DND-41 (cell line): Measurements from ENCODE around the gene MBD1.

ENCODE experiments used
- ATAC-seq: fragments of 200-7000 bp; cut with Tn5 transposase; 3 replicates; pipeline ENCODE4 v1.9.1; 2021; ENCODE audit warnings: low read depth; ENCODE audit not compliant: insufficient read depth
- DNase-seq: peaks from one replicate; pipeline ENCODE4 v3.0.0-alpha.2; 2020
- H2AFZ ChIP-seq: 2 replicates; pipeline ENCODE4 v1.6.0; 2012; ENCODE audit warnings: low read depth, low read length
- H3K27ac ChIP-seq: 2 replicates; pipeline ENCODE4 v1.5.1; 2012; ENCODE audit warnings: low read length, inconsistent platforms
- H3K27me3 ChIP-seq: fragments of 200-600 bp; sonication (generic); 2 replicates; pipeline ENCODE4 v1.6.0; 2012; ENCODE audit warnings: low read length, mild to moderate bottlenecking, inconsistent platforms; ENCODE audit not compliant: insufficient read depth, poor library complexity
- H3K36me3 ChIP-seq: 2 replicates; pipeline ENCODE4 v1.5.1; 2012; ENCODE audit warnings: low read length, inconsistent platforms; ENCODE audit not compliant: insufficient read depth
- H3K4me1 ChIP-seq: 2 replicates; pipeline ENCODE4 v1.5.1; 2012; ENCODE audit warnings: mild to moderate bottlenecking, low read length; ENCODE audit not compliant: insufficient read depth
- H3K4me2 ChIP-seq: 2 replicates; pipeline ENCODE4 v1.6.0; 2012; ENCODE audit warnings: mild to moderate bottlenecking, moderate library complexity, low read length, inconsistent platforms; ENCODE audit not compliant: insufficient read depth
- H3K4me3 ChIP-seq, 2 experiments: fragments of 200-600 bp in 1 of 2; shearing (Covaris generic) in 1 of 2; 2 replicates each; pipeline ENCODE4 v1.5.1; 2012 to 2016; ENCODE audit warnings: inconsistent platforms in 2 of 2, low read length in 2 of 2, mild to moderate bottlenecking in 2 of 2, low read depth in 1 of 2, moderate library complexity in 1 of 2
- H3K79me2 ChIP-seq: 2 replicates; pipeline ENCODE4 v1.6.0; 2012; ENCODE audit warnings: low read length, inconsistent platforms; ENCODE audit not compliant: insufficient read depth
- H3K9ac ChIP-seq: 2 replicates; pipeline ENCODE4 v1.6.0; 2012; ENCODE audit warnings: low read depth, mild to moderate bottlenecking, inconsistent platforms, low read length, moderate library complexity
- H3K9me3 ChIP-seq: 2 replicates; pipeline ENCODE4 v1.5.1; 2012; ENCODE audit warnings: low read length, moderate library complexity, mild to moderate bottlenecking, inconsistent platforms; ENCODE audit not compliant: insufficient read depth, severe bottlenecking
- H4K20me1 ChIP-seq: 2 replicates; pipeline ENCODE4 v1.6.0; 2012; ENCODE audit warnings: low read length; ENCODE audit not compliant: insufficient read depth
- EZH2 ChIP-seq: IDR thresholded peaks from 3 replicates; pipeline ENCODE4 v1.6.1; 2012; ENCODE audit warnings: borderline replicate concordance, low read depth, mild to moderate bottlenecking, moderate library complexity, low read length, inconsistent platforms; ENCODE audit not compliant: severe bottlenecking
- TF ChIP-seq, protein P1 (sequence below): IDR thresholded peaks from 2 replicates; pipeline ENCODE4 v1.5.1; 2012; ENCODE audit warnings: borderline replicate concordance, low read length, moderate library complexity, mild to moderate bottlenecking; ENCODE audit not compliant: poor library complexity, severe bottlenecking; ENCODE audit errors: extremely low read depth

MBD1 gene

GRCh38 chr18:50307738-50308470 lies 26.6 kb upstream of the MBD1 start:
- Histone ChIP-seq H3K36me3 (no peaks in the 10 kb centered on the region), H3K4me1 (peaks cover 17% of the 10 kb centered on the region), H3K4me2 (peak overlapping the region; percentile 79), H3K27ac (peak overlapping the region; percentile 65), H4K20me1 (no peaks in the 10 kb centered on the region), H3K9ac (peak overlapping the region; percentile 43), H2AFZ (peak overlapping the region; percentile 72), H3K27me3 (no peaks in the 10 kb centered on the region), H3K79me2 (no peaks in the 10 kb centered on the region), H3K9me3 (peaks cover 5% of the 10 kb centered on the region), H3K4me3 (peak overlapping the region; percentile 14 to 65; a peak in 3 of 4 replicates)
- peak; percentile 90 for DNase-seq
- peak; percentile 100 for ATAC-seq
- TF ChIP-seq, protein P1, sequence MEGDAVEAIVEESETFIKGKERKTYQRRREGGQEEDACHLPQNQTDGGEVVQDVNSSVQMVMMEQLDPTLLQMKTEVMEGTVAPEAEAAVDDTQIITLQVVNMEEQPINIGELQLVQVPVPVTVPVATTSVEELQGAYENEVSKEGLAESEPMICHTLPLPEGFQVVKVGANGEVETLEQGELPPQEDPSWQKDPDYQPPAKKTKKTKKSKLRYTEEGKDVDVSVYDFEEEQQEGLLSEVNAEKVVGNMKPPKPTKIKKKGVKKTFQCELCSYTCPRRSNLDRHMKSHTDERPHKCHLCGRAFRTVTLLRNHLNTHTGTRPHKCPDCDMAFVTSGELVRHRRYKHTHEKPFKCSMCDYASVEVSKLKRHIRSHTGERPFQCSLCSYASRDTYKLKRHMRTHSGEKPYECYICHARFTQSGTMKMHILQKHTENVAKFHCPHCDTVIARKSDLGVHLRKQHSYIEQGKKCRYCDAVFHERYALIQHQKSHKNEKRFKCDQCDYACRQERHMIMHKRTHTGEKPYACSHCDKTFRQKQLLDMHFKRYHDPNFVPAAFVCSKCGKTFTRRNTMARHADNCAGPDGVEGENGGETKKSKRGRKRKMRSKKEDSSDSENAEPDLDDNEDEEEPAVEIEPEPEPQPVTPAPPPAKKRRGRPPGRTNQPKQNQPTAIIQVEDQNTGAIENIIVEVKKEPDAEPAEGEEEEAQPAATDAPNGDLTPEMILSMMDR: no peak
- no peak for TF ChIP-seq EZH2

DNA sequence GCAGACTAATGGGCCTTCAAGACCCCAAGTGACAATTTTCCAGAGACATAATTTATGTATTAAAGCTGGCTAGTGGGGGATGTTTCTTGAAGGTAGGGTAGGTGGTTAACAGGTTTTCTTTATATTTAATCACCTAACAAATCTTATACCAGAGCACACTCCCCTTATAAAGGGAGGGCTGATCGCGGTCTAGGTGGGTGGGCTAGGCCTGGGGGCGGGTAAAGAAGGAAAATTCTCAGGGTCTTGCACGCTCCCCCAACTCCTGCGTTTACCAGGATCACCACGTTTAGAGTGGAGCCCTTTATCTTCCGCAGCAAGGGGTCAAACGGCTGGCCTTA lies 26.0 kb upstream of the MBD1 start:
- Histone ChIP-seq H3K9ac (peak overlapping the region; percentile 43), H3K27me3 (no peaks in the 10 kb centered on the region), H3K36me3 (no peaks in the 10 kb centered on the region), H3K4me2 (peak overlapping the region; percentile 79), H3K4me3 (peak overlapping the region; percentile 14 to 65; a peak in 3 of 4 replicates), H4K20me1 (no peaks in the 10 kb centered on the region), H3K4me1 (peaks cover 17% of the 10 kb centered on the region), H2AFZ (peak overlapping the region; percentile 72), H3K9me3 (peaks cover 5% of the 10 kb centered on the region), H3K27ac (peak overlapping the region; percentile 65), H3K79me2 (no peaks in the 10 kb centered on the region)
- ATAC-seq (peak; percentile 65), DNase-seq (no peak)
- TF ChIP-seq, protein P1: no peak
- no peak for TF ChIP-seq EZH2

DNA sequence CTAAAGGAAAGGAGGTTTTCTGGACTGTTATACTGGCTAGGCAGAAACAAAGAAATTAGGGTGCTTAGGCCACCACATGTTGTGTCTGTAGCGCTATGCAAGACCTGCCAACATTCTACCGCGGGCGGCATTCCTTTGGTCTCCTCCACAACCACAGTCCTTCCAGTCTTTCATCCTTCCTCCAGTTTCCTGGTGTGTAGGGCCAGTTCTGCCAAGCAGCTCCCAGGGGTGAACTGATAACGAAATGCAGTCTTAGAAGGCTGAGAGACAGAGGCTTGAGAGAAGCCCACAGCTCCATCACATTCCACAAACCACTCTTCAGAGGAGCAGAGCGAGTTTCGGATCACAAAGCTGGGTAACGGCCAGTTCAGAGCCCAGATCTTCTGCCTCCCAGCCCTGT lies 25.6 kb upstream of the MBD1 start:
- TF ChIP-seq, protein P1: no peak
- TF ChIP-seq EZH2: no peak
- Histone ChIP-seq H3K36me3 (no peaks in the 10 kb centered on the region), H3K9ac (peak overlapping the region; percentile 43; the same call in 1 of the 2 replicates), H3K79me2 (no peaks in the 10 kb centered on the region), H3K4me1 (peaks cover 17% of the 10 kb centered on the region), H3K27me3 (no peaks in the 10 kb centered on the region), H3K4me2 (peak overlapping the region; percentile 79), H2AFZ (peak overlapping the region; percentile 72), H3K27ac (peak overlapping the region; percentile 65; the same call in 1 of the 2 replicates), H3K9me3 (peaks cover 5% of the 10 kb centered on the region), H3K4me3 (peak overlapping the region in 1 of 2 experiments; percentile 65; a peak in 2 of 4 replicates), H4K20me1 (no peaks in the 10 kb centered on the region)
- no peak for ATAC-seq
- no peak for DNase-seq
